Caco-2 (cell line): ENCODE results near the gene POLR2I. TPM values are rescaled to one million over a fixed set of nuclear protein-coding genes. Genes with fewer than 3 reads are reported as not detected.

Source experiments
- BruUV-seq: library from RNA; stranded (reverse); fragments of 400-500 nt; replicated peaks from 2 replicates; lab custom pipeline; 2021; lab: Mats Ljungman, UMichigan
- CTCF ChIA-PET: fragments of 300-600 bp; sonication (Branson Sonifier 250); formaldehyde crosslinking; loops from one replicate; lab custom pipeline; 2022; ENCODE audit warnings: antibody characterized with exemption; lab: Charles Lee
- POLR2A ChIA-PET: fragments of 300-600 bp; sonication (Branson Sonifier 250); formaldehyde crosslinking; loops from one replicate; lab custom pipeline; 2022; ENCODE audit warnings: antibody characterized with exemption; lab: Charles Lee
- DNase-seq, 2 experiments: peaks; one replicate each; pipeline versions ENCODE4 v3.0.0 to v3.0.0-alpha.2; 2020 to 2022
- H3K27me3 ChIP-seq: replicated peaks from 2 replicates; pipeline ENCODE4 v1.6.0; 2011; ENCODE audit warnings: low read length; ENCODE audit not compliant: control insufficient read depth, insufficient read depth
- H3K36me3 ChIP-seq: 2 replicates; pipeline ENCODE4 v1.5.1; 2011; ENCODE audit warnings: low read length; ENCODE audit not compliant: control insufficient read depth, insufficient read depth
- H3K4me1 ChIP-seq: fragments of 250-450 bp; sonication (Bioruptor Pico); 2 replicates; pipeline ENCODE4 v1.5.1; 2020; ENCODE audit warnings: mild to moderate bottlenecking
- H3K4me3 ChIP-seq: 2 replicates; pipeline ENCODE4 v1.5.1; 2011; ENCODE audit warnings: low read depth, mild to moderate bottlenecking, control low read depth, low read length
- H3K9me3 ChIP-seq: fragments of 250-450 bp; sonication (Bioruptor Pico); 2 replicates; pipeline ENCODE4 v1.5.1; 2020; ENCODE audit warnings: mild to moderate bottlenecking, moderate library complexity
- H3K27ac Mint-ChIP-seq: one replicate; pipeline ENCODE4 v1.8.0; 2022; ENCODE audit warnings: mixed read lengths; ENCODE audit not compliant: unreplicated experiment
- H3K27me3 Mint-ChIP-seq: one replicate; pipeline ENCODE4 v1.8.0; 2022; ENCODE audit warnings: mixed read lengths; ENCODE audit not compliant: insufficient read depth, unreplicated experiment
- H3K36me3 Mint-ChIP-seq: one replicate; pipeline ENCODE4 v1.8.0; 2022; ENCODE audit warnings: mild to moderate bottlenecking, mixed read lengths; ENCODE audit not compliant: insufficient read depth, unreplicated experiment
- H3K4me1 Mint-ChIP-seq: one replicate; pipeline ENCODE4 v1.8.0; 2022; ENCODE audit warnings: low read depth, mixed read lengths; ENCODE audit not compliant: unreplicated experiment
- H3K4me3 Mint-ChIP-seq: one replicate; pipeline ENCODE4 v1.8.0; 2022; ENCODE audit warnings: mild to moderate bottlenecking, moderate library complexity, mixed read lengths; ENCODE audit not compliant: unreplicated experiment
- H3K9me3 Mint-ChIP-seq: one replicate; pipeline ENCODE4 v1.8.0; 2022; ENCODE audit warnings: mixed read lengths; ENCODE audit not compliant: unreplicated experiment
- intact Hi-C: fragments of 100-400 bp; cut with micrococcal nuclease; formaldehyde crosslinking; loops from one replicate; pipeline ENCODE4 v1.10.0; 2022; ENCODE audit not compliant: unreplicated experiment
- total RNA-seq: library from RNA; stranded (reverse); gene quantifications from 2 replicates; pipeline ENCODE4 v1.2.3, GENCODE V29; 2022
- TF ChIP-seq, protein P1 (sequence below), 2 experiments: fragments of 200-600 bp in 1 of 2; IDR thresholded peaks; 1 replicate in 1 of 2; 2 replicates in 1 of 2; pipeline versions ENCODE4 v1.5.1 to v1.8.0; 2011 to 2022; ENCODE audit warnings: antibody characterized with exemption in 1 of 2, control low read depth in 1 of 2, inconsistent platforms in 1 of 2, low read depth in 1 of 2, low read length in 1 of 2, mild to moderate bottlenecking in 1 of 2, moderate library complexity in 1 of 2; ENCODE audit not compliant: insufficient read depth in 1 of 2, severe bottlenecking in 1 of 2, unreplicated experiment in 1 of 2

The POLR2I gene
- total RNA-seq, 1 experiment from 2014 or later: 129 TPM

- no peak for DNase-seq
- TF ChIP-seq, protein P1, sequence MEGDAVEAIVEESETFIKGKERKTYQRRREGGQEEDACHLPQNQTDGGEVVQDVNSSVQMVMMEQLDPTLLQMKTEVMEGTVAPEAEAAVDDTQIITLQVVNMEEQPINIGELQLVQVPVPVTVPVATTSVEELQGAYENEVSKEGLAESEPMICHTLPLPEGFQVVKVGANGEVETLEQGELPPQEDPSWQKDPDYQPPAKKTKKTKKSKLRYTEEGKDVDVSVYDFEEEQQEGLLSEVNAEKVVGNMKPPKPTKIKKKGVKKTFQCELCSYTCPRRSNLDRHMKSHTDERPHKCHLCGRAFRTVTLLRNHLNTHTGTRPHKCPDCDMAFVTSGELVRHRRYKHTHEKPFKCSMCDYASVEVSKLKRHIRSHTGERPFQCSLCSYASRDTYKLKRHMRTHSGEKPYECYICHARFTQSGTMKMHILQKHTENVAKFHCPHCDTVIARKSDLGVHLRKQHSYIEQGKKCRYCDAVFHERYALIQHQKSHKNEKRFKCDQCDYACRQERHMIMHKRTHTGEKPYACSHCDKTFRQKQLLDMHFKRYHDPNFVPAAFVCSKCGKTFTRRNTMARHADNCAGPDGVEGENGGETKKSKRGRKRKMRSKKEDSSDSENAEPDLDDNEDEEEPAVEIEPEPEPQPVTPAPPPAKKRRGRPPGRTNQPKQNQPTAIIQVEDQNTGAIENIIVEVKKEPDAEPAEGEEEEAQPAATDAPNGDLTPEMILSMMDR (IDR thresholded peaks at IDR 0.05; ENCODE audit: insufficient read depth in 1 of 2, low read depth in 1 of 2, low read length in 1 of 2, severe bottlenecking in 1 of 2, unreplicated experiment in 1 of 2): no peak
- Mint-ChIP-seq H3K27me3 (no peaks in the 10 kb centered on the region), H3K4me1 (no peaks in the 10 kb centered on the region), H3K4me3 (no peak overlapping the region), H3K36me3 (peaks cover 60% of the 10 kb centered on the region), H3K27ac (no peak overlapping the region), H3K9me3 (no peaks in the 10 kb centered on the region)
- Histone ChIP-seq H3K9me3 (no peaks in the 10 kb centered on the region), H3K36me3 (no peaks in the 10 kb centered on the region; the same call in none of the 2 replicates), H3K4me3 (no peak overlapping the region), H3K27me3 (no peaks in the 10 kb centered on the region), H3K4me1 (no peaks in the 10 kb centered on the region)
- intact Hi-C loops: no loop called here
- CTCF ChIA-PET: no interaction called here
- BruUV-seq: no TSS peak
- POLR2A ChIA-PET: no interaction called here
Observed at GRCh38 chr19:36082916-36083315, 31.8 kb downstream of the POLR2I start.

- POLR2A ChIA-PET: interaction anchor here (0.6 kb wide), 1 partner anchor 46 kb away, joined by 4 read pairs; no protein-coding TSS in a partner anchor
- Mint-ChIP-seq H3K27ac (no peak overlapping the region), H3K27me3 (no peaks in the 10 kb centered on the region), H3K9me3 (no peaks in the 10 kb centered on the region), H3K4me1 (no peaks in the 10 kb centered on the region), H3K4me3 (no peak overlapping the region), H3K36me3 (peaks cover 59% of the 10 kb centered on the region)
- no peaks in the 10 kb centered on the region for H3K27me3 ChIP-seq
- no peaks in the 10 kb centered on the region for H3K9me3 ChIP-seq
- H3K4me3 ChIP-seq: no peak overlapping the region
- DNase-seq: no peak
- CTCF ChIA-PET: no interaction called here
- H3K36me3 ChIP-seq: no peaks in the 10 kb centered on the region; the same call in none of the 2 replicates
- TF ChIP-seq, protein P1 (IDR thresholded peaks at IDR 0.05; ENCODE audit: insufficient read depth in 1 of 2, low read depth in 1 of 2, low read length in 1 of 2, severe bottlenecking in 1 of 2, unreplicated experiment in 1 of 2): no peak
- BruUV-seq: no TSS peak
- intact Hi-C loops: no loop called here
- no peaks in the 10 kb centered on the region for H3K4me1 ChIP-seq
Observed at GRCh38 chr19:36081894-36082293, 32.8 kb downstream of the POLR2I start.

DNA sequence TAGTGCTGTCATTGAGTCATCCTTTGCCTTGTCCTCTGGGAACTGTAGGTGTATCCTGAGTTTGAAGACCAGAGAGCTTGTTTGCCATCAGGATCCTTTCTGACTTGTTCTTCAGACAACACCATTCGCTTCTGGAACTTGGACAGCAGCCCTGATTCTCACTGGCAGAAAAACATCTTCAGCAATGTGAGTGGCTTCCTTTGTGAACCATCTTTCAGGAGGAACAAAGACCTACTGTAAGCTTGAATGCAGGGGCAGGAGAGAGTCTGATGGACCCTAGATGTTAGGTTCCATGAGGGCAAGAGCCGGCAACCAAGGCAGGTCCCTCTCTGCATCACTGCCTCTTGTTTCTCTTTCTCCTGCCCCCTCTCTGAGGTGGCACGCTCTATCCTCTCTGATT lies 33.3 kb downstream of the POLR2I start:
- Mint-ChIP-seq H3K27me3 (no peaks in the 10 kb centered on the region), H3K36me3 (peaks cover 55% of the 10 kb centered on the region), H3K4me3 (no peak overlapping the region), H3K9me3 (no peaks in the 10 kb centered on the region), H3K27ac (no peak overlapping the region), H3K4me1 (no peaks in the 10 kb centered on the region)
- H3K27me3 ChIP-seq: no peaks in the 10 kb centered on the region
- TF ChIP-seq, protein P1 (IDR thresholded peaks at IDR 0.05; ENCODE audit: insufficient read depth in 1 of 2, low read depth in 1 of 2, low read length in 1 of 2, severe bottlenecking in 1 of 2, unreplicated experiment in 1 of 2): no peak
- no peaks in the 10 kb centered on the region for H3K9me3 ChIP-seq
- POLR2A ChIA-PET: no interaction called here
- BruUV-seq: no TSS peak
- no peak for DNase-seq
- CTCF ChIA-PET: no interaction called here
- no peaks in the 10 kb centered on the region for H3K4me1 ChIP-seq
- no peak overlapping the region for H3K4me3 ChIP-seq
- H3K36me3 ChIP-seq: no peaks in the 10 kb centered on the region; the same call in none of the 2 replicates
- intact Hi-C loops: no loop called here
